ENCODE results near the gene FOLR1.

Gene FOLR1

DNA sequence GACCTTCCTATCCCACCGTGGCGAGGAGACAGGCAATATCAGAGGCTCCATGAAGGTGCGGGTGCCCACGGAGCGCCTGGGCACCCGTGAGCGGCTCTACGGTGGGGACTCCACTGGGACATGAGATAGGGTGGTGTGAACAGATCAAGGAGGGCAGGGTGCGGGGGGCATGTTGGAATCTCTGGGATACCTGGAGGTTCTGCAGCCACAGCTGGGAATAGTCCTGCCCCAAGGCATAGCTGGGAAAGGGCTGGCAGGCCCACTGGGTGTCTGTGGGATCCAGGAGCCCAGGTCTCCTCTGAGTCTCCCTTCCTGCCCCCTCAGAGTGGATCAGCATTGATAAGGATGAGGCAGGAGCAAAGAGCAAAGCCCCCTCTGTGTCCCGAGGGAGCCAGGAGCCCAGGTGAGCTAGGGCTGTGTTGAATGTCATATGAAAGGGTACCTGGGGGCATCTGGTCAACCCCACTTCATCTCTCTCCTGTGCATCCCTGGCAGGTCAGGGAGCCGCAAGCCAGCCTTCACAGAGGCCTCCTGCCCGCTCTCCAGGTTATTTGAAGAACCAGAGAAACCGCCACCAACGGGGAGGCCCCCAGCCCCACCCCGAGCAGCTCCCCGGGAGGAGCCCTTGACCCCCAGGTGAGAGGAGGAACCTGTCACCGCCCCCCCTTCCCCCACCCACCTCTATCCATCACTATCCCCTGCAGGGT is 43.6 kb downstream of the FOLR1 start:
- no peak for DNase-seq (ENCODE audit: low read depth)

DNA sequence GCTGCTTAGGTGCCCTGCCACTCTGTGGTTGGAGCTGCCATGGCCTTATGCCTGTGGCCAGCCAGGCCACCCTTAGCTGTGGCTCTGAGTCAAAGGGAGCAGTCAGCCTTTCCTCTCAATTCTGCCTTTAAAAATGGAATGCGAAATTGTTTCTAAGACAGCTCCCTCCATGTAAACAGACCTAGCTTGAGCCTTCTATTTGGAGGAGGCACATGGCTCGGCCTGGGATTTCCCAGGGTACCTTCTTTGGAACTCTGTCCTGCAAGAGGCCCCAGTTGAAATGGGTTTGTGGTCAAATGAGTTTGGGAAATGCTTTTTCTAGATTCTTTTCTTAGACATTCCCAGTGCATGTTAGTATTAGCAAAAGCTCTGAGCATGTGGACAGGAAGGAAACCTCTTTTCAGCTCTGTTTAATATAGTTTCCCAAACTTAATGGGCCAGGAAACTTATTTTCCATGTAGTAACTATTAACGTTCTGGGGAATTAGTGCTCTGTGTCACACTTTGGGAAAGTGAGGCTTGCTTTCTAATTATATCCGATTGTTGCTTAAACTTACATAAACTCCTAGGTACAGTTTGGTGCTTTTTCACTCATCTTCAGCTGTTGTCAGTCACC is 44.2 kb downstream of the FOLR1 start:
- DNase-seq (ENCODE audit: low read depth): no peak

DNA sequence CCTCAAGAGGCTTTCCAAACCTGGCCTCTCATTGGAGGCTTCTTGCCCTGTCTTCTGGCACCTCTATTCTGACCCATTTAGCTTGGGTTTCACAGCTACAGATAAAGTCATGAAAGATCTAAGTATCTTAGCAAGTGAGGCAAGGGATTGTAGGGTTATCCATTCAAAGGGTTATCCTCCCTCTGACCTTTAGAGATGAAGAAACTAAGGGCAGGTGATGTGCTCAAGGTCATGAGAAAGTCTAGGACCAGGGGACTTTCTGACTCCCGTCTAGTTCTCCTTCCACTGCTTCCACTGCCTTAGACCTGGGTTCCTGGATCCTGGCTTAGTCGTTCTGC is 44.8 kb downstream of the FOLR1 start:
- no peak for DNase-seq (ENCODE audit: low read depth)

DNA sequence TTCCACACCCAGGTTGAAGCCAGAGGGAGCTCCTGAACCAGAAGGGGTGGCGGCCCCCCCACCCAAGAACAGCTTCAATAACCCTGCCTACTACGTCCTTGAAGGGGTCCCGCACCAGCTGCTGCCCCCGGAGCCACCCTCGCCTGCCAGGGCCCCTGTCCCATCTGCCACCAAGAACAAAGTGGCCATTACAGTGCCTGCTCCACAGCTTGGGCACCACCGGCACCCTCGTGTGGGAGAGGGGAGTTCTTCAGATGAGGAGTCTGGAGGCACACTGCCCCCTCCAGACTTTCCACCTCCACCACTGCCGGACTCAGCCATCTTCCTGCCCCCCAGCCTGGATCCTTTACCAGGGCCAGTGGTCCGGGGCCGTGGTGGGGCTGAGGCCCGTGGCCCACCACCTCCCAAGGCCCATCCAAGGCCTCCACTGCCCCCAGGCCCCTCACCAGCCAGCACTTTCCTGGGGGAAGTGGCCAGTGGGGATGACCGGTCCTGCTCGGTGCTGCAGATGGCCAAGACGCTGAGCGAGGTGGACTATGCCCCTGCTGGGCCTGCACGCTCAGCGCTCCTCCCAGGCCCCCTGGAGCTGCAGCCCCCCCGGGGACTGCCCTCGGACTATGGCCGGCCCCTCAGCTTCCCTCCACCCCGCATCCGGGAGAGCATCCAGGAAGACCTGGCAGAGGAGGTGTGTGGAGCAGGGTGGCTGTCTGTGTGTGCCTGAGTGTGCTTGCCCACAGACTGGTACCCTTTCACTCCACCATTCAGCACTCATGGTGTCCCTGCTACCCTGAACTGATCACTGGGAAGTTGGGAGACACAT is 45.4 kb downstream of the FOLR1 start:
- DNase-seq (ENCODE audit: low read depth): no peak

DNA sequence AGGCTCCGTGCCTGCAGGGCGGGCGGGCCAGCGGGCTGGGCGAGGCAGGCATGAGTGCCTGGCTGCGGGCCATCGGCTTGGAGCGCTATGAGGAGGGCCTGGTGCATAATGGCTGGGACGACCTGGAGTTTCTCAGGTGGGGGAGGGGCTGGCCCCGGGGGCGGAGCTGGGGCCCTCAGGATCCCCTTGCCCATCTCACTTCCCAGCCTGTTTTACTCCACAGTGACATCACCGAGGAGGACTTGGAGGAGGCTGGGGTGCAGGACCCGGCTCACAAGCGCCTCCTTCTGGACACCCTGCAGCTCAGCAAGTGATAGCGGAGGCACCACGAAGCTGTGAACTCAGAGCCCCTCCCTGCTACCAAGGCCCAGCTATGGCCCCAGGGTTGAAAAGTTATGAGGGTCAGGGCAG is 46.1 kb downstream of the FOLR1 start:
- peak; percentile 18 for DNase-seq (ENCODE audit: low read depth)

DNA sequence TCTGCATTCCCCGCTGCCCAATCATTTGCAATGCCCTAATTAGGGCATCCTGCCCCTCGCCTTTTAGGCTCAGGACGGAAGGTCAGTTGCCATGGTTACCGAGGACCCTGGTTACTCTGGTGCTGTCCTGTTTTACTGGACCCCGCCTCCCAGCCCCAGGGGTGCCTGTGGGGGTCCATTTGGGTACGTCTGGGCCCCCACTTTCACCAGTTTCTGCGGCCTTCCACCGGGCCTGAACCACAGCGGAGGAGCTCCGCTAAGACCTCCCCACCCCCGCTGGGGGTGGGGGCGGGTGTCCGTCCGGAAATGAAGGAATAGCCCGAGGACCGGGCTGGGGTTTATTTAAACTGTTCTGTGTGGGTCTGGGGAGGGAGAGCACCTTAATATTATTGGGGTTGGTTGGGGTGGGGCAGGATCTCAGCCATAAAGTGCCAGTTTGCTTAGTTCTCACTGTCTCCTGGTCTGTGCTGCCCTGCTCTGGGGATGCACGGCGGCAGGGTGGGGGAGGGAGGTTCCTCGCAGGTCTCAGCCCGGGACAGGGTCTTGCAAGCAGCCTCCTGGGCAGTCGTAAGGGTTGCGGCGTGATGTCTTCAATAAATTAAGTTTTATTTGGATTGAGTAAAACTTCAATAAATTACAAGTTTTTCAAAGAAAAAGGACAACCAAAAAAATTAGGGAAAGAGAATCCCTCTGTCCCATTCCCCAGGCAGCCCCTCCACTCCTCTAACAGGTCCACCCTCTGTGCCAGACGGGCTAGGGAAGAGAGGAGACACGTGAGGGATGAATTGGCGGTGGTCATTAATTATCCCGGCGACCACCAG is 46.8 kb downstream of the FOLR1 start:
- DNase-seq (ENCODE audit: low read depth): no peak

DNA sequence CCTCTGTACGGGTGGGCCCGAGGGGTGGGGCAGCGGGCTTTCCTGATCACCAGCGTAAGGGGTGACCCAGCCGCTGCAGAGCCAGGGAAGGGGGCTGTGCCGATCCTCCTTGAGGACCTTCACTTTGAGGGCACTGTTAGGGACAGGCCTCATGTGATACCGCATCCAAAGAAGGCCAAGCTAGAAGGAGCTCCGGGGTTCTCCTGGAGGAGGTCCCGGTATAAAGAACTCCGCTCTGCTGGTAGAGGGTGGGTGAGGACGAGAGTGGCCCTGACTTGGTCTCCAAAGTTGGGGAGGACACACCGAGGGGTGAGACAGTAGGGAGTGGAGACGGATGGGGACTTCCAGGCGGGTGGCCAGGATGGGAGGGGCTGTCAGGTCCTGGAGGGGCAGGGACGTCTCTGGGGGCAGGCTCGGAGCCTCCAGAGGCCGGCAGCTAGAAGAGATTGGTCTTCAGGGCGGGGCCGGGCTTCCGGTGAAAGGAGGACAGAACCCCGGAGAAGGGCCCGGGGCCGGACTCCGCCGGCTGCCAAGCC is 47.4 kb downstream of the FOLR1 start:
- peak; percentile 34 for DNase-seq (ENCODE audit: low read depth)

DNA sequence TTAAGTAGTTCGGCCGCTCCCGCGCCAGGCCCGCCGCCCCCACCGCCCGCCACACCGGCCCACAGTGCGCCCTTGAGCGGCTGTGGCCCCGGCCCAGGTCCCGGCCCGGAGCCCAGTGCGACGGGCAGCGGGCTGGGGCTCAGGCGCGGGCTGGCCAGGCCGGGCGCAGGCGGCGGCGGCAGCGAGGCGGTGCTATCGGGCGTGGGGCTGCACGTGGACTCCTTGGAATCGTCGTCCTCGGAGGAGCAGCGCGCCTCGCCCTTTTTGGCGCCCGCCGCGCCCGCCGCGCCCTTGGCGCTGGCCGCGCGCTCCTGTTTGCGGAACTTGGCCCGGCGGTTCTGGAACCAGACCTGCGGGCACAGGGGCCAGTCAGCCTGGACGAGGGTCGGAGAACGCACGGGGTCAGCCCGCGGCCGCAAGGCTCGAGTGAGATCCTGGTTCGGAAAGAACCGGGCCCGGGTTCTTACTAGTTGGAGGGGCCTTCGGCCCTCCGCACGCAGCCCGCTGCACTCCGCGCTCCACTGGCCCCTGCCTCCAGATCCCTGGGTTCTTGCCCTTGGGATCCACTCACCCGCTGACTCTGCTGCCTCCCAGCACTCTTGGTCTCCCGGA is 48.0 kb downstream of the FOLR1 start:
- no peak for DNase-seq (ENCODE audit: low read depth)

DNA sequence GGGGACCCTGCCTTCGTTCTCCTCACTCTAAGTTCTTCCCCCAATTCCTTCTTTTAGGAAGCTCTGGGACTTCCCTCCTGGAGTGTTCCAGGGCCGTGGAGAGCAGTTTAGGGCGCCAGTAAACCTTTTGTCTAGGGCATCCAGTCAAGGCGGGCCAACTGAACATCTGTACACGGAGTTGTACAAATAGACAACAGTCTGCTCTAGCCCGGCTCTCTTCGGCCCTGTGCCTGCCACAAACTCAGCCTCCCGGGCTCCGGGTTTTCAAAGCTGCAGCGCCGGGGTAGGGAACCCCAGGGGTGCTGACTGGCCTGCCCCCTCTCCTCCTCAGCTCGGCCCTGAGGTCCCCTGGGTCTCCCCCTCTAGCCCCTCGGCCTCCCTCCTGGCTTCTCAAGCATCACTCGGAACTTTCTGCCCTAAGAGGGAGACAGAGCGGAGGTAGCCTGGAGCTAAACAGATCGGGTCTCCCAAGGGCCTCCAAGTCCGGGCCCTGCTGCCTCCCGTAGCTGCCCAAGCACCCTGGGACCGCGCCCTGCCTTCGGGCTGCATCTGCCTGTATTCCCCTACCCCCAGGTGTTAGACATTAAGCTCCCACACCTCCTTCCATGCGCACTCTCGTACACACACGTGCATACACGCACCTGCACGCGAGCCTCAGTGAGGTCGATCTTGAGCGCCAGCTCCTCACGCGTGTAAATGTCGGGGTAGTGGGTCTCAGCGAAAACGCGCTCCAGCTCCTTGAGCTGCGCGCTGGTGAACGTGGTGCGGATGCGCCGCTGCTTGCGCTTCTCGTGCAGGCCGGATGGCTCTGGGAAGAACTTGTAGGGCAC is 48.7 kb downstream of the FOLR1 start:
- no peak for DNase-seq (ENCODE audit: low read depth)

DNA sequence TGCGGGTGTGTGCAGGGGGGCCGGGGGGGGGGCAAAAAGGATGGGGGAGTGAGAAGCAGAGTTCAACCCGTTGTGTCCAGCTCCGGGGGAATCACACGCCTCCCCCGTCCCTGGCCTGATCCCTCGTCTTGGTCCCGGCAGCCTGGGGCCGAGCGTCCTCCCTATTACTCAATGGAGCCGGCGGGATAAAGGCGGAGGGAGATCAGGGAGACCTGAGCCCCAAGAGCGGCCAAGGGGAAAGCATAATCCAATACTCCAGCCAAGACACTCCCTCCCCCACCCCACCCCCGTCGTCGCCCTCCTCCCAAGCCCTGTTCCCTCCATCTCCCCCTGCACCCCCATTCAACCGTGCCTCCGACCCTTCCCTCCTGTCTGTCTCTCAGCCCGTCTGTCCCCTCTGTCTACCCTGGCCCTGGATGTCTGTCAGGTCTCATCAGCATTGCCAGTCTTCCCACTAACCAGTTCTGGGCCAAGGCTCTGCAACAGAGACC is 49.4 kb downstream of the FOLR1 start:
- no peak for DNase-seq (ENCODE audit: low read depth)

DNA sequence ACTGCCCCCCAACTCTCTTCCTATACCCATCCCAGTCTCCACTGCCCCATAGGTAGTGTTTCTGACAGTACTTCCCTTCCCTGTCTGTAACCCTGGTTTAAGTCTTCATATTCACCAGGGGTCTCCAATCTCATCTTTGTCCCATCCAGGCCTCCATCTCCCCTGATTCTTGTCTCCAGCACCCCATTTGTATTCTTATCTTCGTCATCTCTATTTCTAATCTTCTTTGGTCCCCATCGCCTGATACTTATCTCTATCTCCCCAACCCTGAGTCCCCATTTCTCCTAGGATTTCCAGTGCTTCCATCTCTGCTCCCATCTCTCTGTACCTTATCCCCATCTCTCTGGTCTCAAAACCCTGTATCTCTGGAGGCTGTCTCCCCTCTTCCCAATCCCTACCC is 50.2 kb downstream of the FOLR1 start:
- no peak for DNase-seq (ENCODE audit: low read depth)

DNA sequence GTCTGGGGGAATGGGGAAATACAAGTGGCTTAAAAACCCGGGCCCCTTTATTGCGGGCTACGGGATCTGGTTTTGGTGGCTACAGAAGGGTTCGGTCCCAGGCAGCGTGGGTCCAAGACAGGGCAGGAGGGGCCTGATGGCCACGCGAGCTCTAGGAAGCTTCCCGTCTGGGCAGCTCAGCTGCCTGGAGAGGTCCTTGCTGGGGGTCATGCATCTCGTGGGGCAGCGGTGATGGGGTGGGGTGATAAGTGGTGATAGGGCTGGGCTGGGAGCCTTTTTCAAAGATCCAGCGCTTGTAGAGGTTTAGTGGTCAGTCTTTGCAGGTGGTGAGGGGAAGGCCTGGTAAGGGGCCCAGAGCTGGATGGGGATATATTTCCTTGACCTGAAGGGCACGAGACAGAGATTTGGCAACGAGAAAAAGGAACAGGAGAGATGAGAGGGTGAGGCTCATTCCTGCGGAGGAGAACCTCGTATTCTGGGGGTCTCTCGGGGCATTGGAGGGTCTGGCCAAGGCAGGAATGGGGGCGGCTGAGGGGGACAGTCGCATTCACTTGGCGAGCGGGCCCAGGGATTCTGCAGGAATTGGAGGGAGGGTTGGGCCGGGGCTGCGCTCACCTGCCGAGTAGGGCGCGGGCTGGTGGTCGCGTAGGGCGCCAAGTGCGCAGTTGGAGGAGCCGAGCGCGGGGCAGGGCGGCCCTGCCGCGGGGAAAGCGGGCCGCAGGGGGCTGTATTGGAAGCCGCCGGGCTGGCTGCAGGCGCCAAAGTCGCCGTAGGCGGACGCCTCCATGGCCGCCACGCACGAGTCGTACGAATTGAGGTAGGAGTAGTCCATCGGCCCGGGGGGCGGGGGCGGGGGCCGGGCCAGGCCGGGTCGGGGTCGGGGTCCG is 51.5 kb downstream of the FOLR1 start:
- no peak for DNase-seq (ENCODE audit: low read depth)

DNA sequence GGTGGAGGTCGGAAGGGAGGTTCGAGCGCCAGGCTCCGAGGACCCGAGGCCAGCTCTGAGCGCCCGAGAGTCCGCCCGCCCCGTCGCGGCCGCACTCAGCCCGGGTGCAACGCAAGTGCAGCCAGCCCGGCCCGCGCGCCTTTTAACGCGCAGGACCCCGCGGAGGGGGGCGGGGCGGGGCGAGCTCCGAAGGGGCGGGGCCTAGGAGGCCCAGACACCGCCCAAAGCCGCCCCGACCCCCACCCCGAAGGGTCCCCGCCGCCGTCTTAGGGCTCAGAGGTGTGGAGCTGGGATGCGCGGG is 52.1 kb downstream of the FOLR1 start, which contains the start of gene PHOX2A:
Gene PHOX2A, minus strand, starts transcription at position 117 of the 301 bp plus-strand sequence. CDS start 172 bp downstream, outside the sequence.
- no peak for DNase-seq (ENCODE audit: low read depth)

DNA sequence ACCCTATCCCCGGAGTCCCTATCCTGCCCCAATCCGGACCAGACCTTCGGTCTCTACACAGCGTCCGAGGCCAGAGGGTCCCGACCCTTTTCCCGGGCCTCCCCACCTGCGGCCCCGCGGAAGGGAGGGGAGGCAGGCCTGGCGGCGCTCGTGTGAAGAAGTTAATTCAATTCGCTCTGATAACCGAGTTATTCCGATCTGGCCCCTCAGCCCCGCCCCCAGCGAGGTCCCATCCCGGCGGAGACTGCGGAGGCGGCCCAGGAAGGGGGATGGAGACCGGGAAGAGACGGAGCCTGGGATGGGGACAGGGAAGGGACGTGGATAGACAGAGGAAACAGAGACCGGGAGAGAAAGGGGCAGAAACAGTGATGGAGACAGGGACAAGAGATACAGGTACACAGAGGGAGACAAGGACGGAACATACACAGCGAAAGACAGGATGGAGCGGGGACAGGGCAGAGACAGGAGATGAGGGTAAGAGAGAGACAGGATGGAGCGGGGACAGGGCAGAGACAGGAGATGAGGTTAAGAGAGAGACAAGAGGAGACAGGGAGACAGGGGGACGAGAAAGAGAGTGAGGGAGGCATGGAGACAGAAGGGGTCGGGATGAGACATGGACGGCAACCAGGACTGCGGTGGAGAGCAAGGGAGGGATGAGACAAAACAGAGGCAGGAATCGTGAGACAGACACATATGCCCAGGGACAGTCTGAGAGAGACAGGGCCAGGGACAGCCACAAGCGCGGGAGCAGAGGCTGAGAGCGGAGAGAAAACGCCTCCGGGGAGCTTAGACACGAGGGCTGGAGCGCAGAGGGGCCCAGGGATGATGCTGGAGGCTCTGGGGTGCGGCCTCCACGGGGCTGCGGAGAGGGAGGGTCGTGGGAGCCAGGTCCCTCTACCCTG is 52.7 kb downstream of the FOLR1 start:
- DNase-seq (ENCODE audit: low read depth): no peak

DNA sequence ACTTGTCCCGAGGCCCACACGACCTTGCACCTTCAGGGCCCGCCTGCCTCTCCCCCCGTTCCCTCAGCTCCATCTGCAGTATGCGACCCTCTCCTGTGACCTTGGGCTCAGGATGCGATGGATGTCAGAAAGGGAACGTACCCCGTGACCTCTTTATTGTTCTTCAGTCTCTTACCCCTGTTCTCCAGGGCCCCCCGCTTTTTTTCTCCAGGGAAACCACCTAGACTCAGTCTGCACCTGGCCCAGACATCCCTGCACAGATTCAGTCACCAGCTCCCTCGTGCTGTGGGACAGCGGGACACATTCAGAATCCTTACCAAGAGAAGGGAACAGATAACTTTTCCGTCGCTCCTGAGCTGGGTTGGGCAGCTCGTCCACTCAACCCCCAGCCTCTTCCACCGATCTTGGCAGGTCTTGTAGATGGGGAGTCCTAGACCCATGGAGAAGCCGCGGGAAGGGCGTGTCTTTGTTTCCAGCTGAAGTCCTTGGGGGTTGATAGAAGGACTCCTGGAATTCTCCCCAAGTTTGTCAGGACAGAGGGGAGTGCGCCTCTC is 53.4 kb downstream of the FOLR1 start:
- no peak for DNase-seq (ENCODE audit: low read depth)

All from GM04504 (cell line).